Measurements from ENCODE around the gene TTC28.

Gene TTC28

GRCh38 chr22:27966168-27967064 is 713.2 kb downstream of the TTC28 start:
- no peak for DNase-seq (ENCODE audit: low spot score)

- DNase-seq (ENCODE audit: low spot score) = peak; percentile 20
These were observed 717.2 kb downstream of the TTC28 start for GRCh38 chr22:27962268-27963044.

GRCh38 chr22:27961680-27962079 is 718.0 kb downstream of the TTC28 start:
- no peak for DNase-seq (ENCODE audit: low spot score)

GRCh38 chr22:27961182-27961581 is 718.5 kb downstream of the TTC28 start:
- DNase-seq (ENCODE audit: low spot score) = no peak

- DNase-seq (ENCODE audit: low spot score) = no peak
These were observed 720.1 kb downstream of the TTC28 start for GRCh38 chr22:27959335-27960090.

GRCh38 chr22:27952779-27953178 is 726.9 kb downstream of the TTC28 start:
- no peak for DNase-seq (ENCODE audit: low spot score)

GRCh38 chr22:27952091-27952490 is 727.5 kb downstream of the TTC28 start:
- DNase-seq (ENCODE audit: low spot score) = no peak

GRCh38 chr22:27949421-27949820 is 730.2 kb downstream of the TTC28 start:
- DNase-seq (ENCODE audit: low spot score) = no peak

- DNase-seq (ENCODE audit: low spot score) = no peak
These were observed 731.1 kb downstream of the TTC28 start for GRCh38 chr22:27948569-27948968.

- DNase-seq (ENCODE audit: low spot score) = no peak
These were observed 732.2 kb downstream of the TTC28 start for GRCh38 chr22:27947448-27947847.

- DNase-seq (ENCODE audit: low spot score) = no peak
These were observed 738.5 kb downstream of the TTC28 start for GRCh38 chr22:27941143-27941542.

- no peak for DNase-seq (ENCODE audit: low spot score)
These were observed 742.2 kb downstream of the TTC28 start for GRCh38 chr22:27937453-27937852.

- no peak for DNase-seq (ENCODE audit: low spot score)
These were observed 743.7 kb downstream of the TTC28 start for GRCh38 chr22:27935897-27936296.

GRCh38 chr22:27934069-27934468 is 745.6 kb downstream of the TTC28 start:
- DNase-seq (ENCODE audit: low spot score) = no peak

- DNase-seq (ENCODE audit: low spot score) = no peak
These were observed 746.3 kb downstream of the TTC28 start for GRCh38 chr22:27933186-27933983.

GRCh38 chr22:27930331-27931060 is 749.1 kb downstream of the TTC28 start:
- no peak for DNase-seq (ENCODE audit: low spot score)
